Hematopoietic multipotent progenitor cell treated with erythropoietin and hydrocortisone succinate and interleukin-3 and kit ligand, for 4 days (in vitro differentiated cells): Measurements from ENCODE around the gene CLEC4A.
"Not testable (repeated sequence)": the region's sequence is repeated elsewhere in the genome, so short reads cannot be mapped to it uniquely, and the experiment has no call there.

Experiments
- DNase-seq: peaks from one replicate; pipeline ENCODE4 v3.0.0-alpha.2; 2015

The CLEC4A gene

DNA sequence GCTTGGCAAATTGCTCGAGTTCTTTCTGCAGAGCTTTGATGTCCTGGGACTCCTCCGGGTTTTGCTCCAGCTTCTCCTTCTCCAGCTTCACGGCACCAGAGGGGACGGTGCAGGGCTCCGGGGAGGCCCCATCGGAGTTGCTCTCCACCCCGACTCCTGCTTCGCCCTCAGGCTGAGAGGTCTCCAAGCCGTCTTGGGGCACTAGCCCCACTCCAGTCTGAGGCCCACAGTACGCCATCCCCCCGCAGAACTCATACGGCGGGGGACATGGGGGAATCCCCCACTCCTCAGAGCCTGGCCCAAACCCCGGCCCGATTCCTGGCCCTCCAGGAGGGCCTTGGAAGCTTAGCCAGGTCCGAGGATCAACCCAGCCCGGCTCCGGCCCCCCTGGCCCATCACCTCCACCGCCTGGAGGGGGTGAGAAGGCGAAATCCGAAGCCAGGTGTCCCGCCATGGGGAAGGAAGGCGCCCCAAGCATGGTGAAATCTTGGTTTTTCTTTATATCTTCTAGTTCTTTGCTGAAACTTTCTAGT is 11.0 kb downstream of the CLEC4A start:
- DNase-seq, result not testable (repeated sequence)

DNA sequence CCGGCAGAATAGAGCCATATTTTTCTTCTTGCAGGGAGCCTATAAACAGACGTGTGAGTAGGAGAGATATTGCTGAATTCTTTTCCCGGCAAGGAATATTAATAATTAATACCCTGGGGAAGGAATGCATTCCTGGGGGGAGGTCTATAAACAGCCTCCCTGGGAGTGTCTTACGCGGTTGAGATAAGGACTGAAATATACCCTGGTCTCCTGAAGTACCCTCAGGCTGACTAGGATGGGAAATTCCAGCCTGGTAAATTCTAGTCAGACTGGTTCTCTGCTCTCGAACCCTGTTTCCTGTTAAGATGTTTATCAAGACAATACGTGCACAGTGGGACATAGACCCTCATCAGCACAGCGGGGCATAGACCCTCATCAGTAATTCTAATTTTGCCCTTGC is 18.2 kb downstream of the CLEC4A start:
- DNase-seq, result not testable (repeated sequence)

DNA sequence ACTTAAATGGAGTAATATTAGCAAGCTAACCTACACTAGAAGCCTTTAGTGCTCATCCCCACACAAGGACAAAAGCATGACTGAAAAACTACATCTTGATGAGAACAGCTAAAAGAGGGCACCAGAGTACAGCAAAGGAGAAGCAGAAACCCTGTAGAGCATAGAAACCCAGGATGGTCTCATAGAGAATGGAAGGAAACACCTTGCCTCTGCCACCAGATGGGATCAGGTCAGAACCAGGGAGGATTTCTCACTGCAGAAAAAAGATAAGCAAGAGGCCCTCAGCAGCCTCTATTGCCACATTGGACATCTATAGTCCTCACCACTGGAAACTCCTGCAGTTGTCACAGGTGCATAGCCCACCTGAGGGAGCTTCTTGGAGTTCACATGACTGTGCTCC is 19.8 kb downstream of the CLEC4A start:
- peak; percentile 33 for DNase-seq

DNA sequence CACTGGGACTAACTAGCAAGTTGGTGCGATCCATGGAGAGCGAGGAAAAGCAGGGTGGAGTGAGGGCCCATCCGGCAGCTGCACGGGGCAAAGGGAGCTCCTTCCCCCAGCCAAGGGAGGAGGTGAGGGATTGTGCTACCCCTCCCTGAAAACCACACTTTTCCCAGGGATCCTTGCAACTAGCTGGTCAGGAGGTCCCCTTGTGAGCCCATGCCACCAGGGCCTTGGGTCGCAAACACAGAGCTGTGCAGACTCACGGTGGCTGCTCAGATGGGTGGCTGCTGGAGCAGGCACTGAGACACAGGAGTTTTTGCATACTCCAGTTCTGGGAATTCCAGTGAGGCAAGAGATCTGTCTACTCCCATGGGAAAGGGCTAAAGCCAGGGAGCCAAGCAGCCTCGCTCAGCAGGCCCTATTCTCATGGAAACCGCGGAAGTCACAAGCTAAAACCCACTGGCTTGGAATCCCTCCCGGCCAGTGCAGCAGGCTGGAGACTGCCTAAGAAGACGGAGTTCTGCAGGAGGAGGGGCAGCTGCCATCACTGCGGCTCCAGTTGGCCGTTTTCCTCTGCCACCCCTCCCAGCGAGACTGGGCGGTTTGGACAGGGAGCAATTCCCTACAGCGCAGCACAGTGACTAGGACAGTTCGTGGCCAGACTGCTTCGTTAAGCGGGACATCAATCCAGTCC is 22.5 kb downstream of the CLEC4A start:
- DNase-seq, result no peak

DNA sequence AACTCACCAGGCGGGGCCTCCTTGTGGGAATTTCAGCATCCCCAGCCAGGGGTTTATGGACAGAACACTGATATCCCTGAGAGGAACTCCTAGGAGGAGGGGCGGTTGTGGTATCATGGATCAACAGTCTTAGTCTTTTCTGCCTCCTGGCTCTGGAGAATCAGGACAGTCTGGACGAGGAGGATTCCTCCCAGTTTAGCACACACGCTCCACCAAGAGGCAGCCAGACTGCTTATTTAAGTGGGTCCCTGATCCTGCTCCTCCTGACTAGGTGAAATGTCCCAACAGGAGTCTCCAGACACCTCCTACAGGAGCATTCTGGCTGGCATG is 23.0 kb downstream of the CLEC4A start:
- DNase-seq, result no peak

DNA sequence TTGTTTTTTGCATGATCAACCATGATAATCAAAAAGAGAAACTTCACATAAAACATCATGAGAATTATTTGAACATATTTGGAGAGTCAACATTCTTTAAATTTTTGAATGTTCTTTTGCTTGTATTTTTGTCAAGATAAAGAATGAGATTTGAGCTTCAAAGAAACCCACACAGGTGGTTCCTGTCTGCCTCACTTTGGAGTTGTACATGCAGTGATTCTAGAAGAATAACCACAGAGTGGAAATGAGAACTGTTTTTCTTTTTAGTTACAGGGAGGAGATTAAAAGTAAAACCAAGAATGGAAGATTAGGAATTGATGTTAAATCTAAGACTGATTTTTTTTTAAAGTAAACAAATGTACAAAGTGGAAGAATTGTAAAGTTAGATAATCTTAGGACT is 31.1 kb downstream of the CLEC4A start:
- DNase-seq, result no peak

DNA sequence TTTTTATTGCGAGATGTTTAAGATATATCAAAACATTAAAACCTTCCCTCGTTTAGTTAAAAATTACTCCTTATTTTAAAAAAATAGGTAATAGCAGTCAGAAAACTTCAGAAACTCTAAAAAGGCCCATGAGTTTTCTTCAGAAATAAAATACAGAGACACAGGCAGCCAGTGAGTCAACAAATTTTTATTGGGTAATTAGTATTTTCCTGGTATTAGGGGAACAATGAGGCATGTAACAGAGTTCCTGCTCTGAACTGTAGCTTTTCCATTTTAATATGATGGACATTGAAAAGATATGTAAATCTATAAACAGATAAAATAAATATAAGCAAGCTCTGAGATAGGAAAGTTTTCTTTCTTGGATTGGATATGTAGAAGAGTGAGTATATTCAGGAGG is 33.0 kb downstream of the CLEC4A start:
- DNase-seq, result no peak

DNA sequence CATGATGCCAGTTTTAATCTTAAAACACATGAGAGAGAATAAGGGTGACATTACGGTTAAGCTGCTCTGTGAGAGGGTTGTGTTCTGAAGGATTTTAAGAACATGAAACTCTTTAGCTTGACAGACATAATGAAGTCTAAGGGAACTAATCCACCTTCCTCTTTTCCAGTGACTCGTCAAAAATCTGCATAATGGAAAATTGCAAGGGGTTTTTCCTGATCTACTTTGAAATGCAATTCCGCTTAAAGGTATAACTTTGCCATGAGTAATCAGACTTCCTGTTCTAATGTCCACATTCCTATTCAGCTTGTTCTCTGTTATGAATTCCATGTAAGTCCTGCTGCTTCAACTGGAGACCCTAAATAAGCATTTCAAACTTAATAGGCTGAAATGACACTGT is 33.4 kb downstream of the CLEC4A start, which contains the start of gene ZNF705A:
Gene ZNF705A (plus strand): TSS at position 171 of the 400 bp plus-strand sequence. CDS start 15,611 bp downstream, outside the sequence.
- peak; percentile 70 for DNase-seq

DNA sequence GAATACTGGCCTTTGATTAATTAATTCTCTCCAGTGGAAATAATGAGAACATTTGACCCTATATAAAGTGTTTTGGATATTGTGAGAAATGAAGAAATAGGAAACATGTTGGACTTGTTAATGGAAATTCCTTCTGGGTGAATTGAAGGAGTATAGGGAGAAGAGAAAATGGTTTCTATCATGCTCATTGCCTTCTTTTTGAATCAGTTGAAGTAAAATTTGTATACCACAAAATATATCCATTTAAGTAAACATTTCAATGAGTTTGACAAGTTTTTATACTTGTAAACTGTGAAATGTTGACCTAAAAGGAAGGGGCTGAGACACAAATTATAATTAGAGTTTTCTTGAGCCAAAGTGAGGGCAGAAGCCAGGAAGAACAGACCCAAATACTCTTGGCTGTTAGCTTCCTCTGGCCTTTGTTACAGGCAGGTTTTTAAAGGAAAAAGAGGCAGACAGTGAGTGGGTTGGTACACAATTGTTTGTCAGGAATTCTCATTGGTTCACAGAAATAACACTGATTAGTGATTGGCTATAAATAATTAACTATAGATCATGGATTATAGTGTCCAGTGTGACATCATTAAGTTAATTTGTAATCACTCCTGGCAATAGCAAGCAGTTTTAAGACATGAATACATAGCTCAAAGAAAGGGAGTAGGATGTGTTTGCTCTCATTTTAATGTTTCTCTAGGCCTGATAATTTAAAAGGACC is 34.2 kb downstream of the CLEC4A start:
- no peak for DNase-seq

DNA sequence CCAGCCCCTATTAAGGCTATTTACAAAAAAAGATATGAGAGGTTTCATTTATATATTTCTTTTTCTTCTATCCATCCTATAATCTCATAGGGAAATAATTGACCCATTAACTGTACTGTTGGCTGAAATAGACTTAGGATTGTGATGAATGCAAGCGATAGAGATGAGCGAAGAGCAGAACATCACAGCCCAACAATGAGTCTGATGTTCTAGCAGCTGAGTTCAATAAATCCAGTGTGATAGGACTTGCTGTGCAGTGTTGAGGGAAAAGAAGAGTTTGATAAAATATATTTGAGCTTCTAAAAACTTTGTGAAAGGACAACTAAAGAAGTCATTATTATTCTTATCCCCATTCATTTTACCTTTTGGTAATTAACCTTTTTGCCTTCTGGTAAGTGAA is 49.5 kb downstream of the CLEC4A start:
- not testable (repeated sequence) for DNase-seq

DNA sequence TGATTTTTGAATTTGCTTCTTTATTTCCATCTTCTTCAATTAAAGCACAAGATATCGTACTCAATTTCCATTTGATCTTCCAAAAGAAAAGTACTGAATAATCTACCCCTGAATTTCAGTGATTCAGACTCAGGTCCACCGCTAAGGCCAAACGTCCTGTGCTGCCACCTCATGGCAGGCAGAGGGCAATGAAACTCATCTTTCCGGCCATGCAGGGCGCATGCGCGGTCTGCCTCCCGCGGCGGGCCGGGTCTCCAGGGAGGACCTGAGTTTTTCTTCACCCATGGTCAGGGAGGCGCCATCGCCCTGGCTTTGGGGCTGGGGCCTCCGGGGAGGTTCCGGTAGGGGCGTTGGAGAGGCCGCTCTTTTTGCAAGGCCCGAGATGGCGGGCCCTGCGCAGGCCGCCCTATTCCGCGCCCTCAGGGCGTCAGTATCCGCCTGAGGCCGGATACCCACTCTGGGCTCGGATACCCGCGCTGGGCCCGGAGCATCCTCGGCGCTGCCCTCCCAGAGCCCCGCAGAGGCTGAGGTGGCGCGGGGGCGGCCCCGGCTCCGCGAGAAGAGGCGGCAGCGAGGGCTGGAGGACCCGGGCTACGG is 56.7 kb downstream of the CLEC4A start:
- DNase-seq, result peak; percentile 68

DNA sequence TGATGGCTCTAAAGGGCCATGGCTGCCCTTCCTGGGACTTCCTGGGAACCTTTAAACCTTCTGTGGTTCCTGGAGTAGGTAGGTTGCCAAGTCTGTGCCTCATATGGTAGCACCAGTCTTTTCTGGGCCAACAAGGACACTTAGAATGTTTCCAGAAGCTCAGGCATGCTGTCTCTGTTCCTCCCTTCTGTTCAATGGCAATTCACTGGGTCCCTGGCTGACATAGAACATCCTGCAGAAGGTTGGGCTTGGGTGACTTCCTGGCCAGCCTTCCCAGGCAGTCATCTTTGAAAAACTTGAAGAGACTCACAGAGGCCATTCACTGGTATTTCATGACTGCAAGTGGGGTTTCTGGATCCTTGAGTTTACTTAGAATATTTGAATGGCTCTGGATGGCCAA is 57.9 kb downstream of the CLEC4A start:
- DNase-seq, result not testable (repeated sequence)

DNA sequence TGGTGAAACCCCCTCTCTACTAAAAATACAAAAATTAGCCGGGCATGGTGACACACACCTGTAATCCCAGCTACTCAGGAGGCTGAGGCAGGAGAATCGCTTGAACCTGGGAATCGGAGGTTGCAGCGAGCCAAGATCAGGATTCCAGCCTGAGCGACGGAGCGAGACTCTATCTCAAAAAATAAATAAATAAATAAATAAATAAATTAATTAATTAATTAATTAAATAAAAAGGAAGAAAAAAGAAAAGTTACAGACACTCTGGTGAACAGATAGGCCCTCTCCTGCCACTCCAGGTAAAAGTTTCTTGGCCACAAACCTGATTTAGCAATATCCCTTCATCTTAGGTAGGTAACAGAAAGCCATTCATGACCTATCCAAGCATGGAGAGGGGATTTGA is 59.5 kb downstream of the CLEC4A start:
- not testable (repeated sequence) for DNase-seq

DNA sequence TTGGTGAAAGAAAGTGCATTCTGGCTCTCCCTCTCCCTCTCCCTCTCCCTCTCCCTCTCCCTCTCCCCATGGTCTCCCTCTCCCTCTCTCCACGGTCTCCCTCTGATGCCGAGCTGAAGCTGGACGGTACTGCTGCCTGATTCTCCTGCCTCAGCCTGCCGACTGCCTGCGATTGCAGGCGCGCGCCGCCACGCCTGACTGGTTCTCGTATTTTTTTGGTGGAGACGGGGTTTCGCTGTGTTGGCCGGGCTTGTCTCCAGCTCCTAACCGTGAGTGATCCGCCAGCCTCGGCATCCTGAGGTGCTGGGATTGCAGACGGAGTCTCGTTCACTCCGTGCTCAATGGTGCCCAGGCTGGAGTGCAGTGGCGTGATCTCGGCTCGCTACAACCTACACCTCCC is 59.9 kb downstream of the CLEC4A start:
- not testable (repeated sequence) for DNase-seq

DNA sequence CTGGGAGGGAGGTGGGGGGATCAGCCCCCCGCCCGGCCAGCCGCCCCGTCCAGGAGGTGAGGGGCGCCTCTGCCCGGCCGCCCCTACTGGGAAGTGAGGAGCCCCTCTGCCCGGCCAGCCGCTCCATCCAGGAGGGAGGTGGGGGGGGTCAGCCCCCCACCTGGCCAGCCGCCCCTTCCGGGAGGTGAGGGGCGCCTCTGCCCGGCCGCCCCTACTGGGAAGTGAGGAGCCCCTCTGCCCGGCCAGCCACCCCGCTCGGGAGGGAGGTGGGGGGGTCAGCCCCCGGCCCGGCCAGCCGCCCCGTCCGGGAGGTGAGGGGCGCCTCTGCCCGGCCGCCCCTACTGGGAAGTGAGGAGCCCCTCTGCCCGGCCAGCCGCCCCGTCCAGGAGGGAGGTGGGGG is 60.8 kb downstream of the CLEC4A start:
- DNase-seq, result not testable (repeated sequence)

DNA sequence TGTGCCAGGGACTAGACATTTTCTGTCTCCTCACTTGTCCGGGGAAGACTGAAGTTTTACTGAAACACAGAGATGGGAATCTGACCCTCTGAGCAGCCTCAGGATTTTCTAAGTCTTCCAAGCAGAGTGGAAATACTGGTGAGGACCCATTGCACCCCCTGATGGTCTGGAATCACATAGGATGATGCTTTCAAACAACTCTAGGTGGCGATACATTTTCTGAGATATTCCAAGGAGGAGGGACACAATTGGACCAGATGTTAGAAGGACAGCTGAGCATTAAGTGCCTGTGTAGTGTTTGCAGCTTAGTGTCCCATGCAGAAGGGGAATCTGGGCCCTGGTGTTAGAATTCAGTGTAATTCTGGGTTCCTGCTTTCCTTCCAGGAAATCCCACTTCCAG is 64.7 kb downstream of the CLEC4A start:
- DNase-seq, result not testable (repeated sequence)
